ENCODE results near the gene ARHGAP6.

ARHGAP6 gene

DNA sequence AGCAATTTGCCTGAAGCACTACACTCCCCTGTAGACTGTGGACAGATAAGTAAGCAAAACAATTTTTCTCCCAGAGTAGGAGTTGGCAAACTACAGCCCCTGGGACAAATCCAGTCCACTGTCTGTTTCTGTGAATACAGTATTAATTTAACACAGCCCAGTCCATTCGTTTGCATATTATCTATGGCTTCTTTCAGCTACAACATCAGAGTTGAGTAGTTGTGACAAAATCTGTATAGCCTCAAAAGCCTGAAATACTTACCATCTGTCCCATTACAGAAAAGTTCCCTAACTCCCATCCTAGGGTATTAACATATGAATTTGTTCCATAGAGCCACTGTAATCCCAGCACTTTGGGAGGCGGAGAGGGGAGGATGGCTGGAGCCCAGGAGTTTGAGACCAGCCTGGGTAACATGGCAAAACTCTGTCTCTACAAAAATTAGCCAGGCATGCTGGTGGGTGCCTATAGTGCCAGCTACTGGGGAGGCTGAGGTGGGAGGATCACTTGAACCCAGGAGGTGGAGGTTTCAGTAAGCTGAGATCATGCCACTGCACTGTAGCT is 319.5 kb downstream of the ARHGAP6 start:
- TF ChIP-seq, protein P1, sequence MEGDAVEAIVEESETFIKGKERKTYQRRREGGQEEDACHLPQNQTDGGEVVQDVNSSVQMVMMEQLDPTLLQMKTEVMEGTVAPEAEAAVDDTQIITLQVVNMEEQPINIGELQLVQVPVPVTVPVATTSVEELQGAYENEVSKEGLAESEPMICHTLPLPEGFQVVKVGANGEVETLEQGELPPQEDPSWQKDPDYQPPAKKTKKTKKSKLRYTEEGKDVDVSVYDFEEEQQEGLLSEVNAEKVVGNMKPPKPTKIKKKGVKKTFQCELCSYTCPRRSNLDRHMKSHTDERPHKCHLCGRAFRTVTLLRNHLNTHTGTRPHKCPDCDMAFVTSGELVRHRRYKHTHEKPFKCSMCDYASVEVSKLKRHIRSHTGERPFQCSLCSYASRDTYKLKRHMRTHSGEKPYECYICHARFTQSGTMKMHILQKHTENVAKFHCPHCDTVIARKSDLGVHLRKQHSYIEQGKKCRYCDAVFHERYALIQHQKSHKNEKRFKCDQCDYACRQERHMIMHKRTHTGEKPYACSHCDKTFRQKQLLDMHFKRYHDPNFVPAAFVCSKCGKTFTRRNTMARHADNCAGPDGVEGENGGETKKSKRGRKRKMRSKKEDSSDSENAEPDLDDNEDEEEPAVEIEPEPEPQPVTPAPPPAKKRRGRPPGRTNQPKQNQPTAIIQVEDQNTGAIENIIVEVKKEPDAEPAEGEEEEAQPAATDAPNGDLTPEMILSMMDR (IDR thresholded peaks at IDR 0.05; ENCODE audit: low read depth, low read length), result no peak
- no peak overlapping the region for H3K4me3 ChIP-seq (ENCODE audit: low read depth, low read length)

DNA sequence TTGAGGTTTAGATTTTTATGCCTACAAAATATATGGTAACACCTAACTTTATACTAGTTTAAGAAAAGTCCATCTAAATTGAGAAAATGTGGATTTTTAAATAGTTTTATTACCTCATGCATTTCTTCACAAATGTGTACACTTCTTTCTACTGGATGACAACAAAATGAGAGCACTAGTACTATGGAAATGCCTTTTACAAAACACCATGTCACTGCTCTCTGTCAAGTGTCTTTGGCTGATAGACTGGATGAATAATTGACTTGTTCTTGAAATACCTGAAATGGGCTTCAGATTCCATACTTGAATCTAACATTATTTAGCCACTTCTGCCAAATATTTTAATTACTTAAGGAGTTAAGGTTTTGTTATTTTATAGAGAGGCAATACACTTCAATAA is 323.0 kb downstream of the ARHGAP6 start:
- H3K4me3 ChIP-seq (ENCODE audit: low read depth, low read length), result no peak overlapping the region
- TF ChIP-seq, protein P1 (IDR thresholded peaks at IDR 0.05; ENCODE audit: low read depth, low read length), result no peak

DNA sequence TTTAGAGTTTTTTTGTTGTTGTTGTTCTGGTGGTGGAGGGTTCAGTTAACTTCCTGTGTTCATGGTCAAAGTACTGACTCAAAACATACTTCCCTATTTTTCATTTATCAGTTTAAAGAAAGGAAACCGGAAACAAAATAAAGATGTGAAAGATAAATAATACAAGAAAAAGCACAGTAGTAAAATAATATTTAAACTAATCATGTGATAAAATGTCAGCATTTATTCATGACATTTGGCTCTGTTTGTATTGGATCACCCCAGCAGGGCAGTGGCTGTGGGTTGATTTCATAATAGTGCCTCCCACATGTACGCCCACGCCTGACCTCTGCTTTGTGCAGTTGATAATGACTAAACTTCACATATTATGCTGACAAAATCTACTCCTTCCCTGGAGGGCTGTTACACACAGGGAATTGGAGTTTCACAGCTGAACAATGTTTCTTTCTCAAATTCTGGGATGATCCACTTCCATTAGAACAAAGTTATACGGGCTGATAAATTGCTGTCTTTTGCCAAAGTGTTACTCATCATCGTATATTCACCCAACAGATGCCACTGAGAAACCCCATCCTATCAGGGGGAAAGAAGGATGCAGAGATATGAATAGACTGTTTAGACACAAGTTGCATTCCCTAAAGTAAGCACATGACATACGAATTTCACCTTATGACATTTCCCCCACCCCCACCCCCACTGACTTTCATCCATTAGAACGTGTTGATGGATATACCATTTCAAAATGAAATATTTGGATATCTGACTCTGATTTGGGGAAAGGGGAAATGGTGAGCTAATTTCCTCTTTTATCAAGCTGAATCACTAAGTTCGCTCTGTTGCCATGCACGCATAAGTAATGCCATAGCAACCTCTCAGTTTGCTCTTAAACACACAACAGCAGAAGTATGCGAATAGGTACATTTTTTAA is 324.2 kb downstream of the ARHGAP6 start:
- TF ChIP-seq, protein P1 (IDR thresholded peaks at IDR 0.05; ENCODE audit: low read depth, low read length), result no peak
- no peak overlapping the region for H3K4me3 ChIP-seq (ENCODE audit: low read depth, low read length)

- TF ChIP-seq, protein P1 (IDR thresholded peaks at IDR 0.05; ENCODE audit: low read depth, low read length), result no peak
- no peak overlapping the region for H3K4me3 ChIP-seq (ENCODE audit: low read depth, low read length)
Observed at GRCh38 chrX:11337292-11338009, 328.3 kb downstream of the ARHGAP6 start.

- TF ChIP-seq, protein P1 (IDR thresholded peaks at IDR 0.05; ENCODE audit: low read depth, low read length), result no peak
- no peak overlapping the region for H3K4me3 ChIP-seq (ENCODE audit: low read depth, low read length)
Observed at GRCh38 chrX:11336201-11336600, 329.5 kb downstream of the ARHGAP6 start.

DNA sequence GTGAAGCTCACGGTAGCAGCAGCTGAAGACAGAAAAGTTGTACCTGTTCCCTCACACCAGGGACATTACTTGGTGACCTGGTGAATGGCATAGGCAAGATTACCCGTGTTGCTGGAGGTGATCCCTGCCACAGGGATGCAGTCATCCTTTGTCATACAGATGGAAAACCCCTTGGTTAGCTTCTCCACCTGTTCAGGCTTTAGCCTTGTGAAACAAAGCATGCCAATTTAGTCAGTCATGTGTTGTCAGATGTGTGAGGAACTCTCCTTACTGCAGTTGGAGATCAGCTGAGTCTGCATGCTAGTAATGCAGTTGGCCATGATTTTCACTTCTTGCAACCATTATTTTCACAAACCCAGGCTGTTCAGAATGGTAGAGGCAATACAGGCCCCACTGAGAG is 331.6 kb downstream of the ARHGAP6 start:
- no peak overlapping the region for H3K4me3 ChIP-seq (ENCODE audit: low read depth, low read length)
- TF ChIP-seq, protein P1 (IDR thresholded peaks at IDR 0.05; ENCODE audit: low read depth, low read length), result no peak
